ENCODE results near the gene PLK1.

GRCh38 chr16:23710504-23710903 is 31.8 kb downstream of the PLK1 start:
- no peak for TF ChIP-seq CTCF (conservative IDR thresholded peaks at IDR 0.05; ENCODE audit: low read depth, low read length)
- no peak for TF ChIP-seq POLR2A (IDR thresholded peaks at IDR 0.05; ENCODE audit: low read depth, low read length)

Data from IMR-90 (cell line).